OCI-LY1 (cell line): Measurements from ENCODE around the gene MANF.

Experiments used
- EZH2 ChIP-seq: fragments of 200-600 bp; sonication (generic), shearing (Covaris generic); IDR thresholded peaks from 2 replicates; pipeline ENCODE4 v1.8.0; 2017; ENCODE audit warnings: borderline replicate concordance, mixed run types, mild to moderate bottlenecking, antibody characterized with exemption, low read length, moderate library complexity, mixed read lengths
- TF ChIP-seq, protein P1 (sequence below): fragments of 200-600 bp; sonication (generic), shearing (Covaris generic); IDR thresholded peaks from 2 replicates; pipeline ENCODE4 v1.5.1; 2017; ENCODE audit warnings: mild to moderate bottlenecking, antibody characterized with exemption, low read length, moderate library complexity, mixed read lengths

- TF ChIP-seq, protein P1, sequence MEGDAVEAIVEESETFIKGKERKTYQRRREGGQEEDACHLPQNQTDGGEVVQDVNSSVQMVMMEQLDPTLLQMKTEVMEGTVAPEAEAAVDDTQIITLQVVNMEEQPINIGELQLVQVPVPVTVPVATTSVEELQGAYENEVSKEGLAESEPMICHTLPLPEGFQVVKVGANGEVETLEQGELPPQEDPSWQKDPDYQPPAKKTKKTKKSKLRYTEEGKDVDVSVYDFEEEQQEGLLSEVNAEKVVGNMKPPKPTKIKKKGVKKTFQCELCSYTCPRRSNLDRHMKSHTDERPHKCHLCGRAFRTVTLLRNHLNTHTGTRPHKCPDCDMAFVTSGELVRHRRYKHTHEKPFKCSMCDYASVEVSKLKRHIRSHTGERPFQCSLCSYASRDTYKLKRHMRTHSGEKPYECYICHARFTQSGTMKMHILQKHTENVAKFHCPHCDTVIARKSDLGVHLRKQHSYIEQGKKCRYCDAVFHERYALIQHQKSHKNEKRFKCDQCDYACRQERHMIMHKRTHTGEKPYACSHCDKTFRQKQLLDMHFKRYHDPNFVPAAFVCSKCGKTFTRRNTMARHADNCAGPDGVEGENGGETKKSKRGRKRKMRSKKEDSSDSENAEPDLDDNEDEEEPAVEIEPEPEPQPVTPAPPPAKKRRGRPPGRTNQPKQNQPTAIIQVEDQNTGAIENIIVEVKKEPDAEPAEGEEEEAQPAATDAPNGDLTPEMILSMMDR = peak; percentile 26; the same call in 1 of the 2 replicates
- TF ChIP-seq EZH2 = no peak
Measured at GRCh38 chr3:51388286-51389029, 3.4 kb downstream of the MANF start.
